Endodermal cell (in vitro differentiated cells): ENCODE measurements around the gene LRMDA. TPM values are rescaled to one million over a fixed set of nuclear protein-coding genes. Genes with fewer than 3 reads are reported as not detected.

Source experiments
- DNase-seq: peaks from one replicate; pipeline ENCODE4 v3.0.0-alpha.2; 2017
- H3K27ac ChIP-seq: 2 replicates; pipeline ENCODE4 v1.5.1; 2013; ENCODE audit warnings: mild to moderate bottlenecking, low read depth, low read length, moderate library complexity
- H3K27me3 ChIP-seq: 2 replicates; pipeline ENCODE4 v1.6.1; 2013; ENCODE audit warnings: mild to moderate bottlenecking, low read length, moderate library complexity; ENCODE audit not compliant: insufficient read depth, control insufficient read depth, poor library complexity, severe bottlenecking
- H3K36me3 ChIP-seq: 2 replicates; pipeline ENCODE4 v1.7.0; 2013; ENCODE audit warnings: mild to moderate bottlenecking, low read length, moderate library complexity; ENCODE audit not compliant: control insufficient read depth, insufficient read depth
- H3K4me1 ChIP-seq: one replicate; pipeline ENCODE4 v1.7.0; 2013; ENCODE audit warnings: low read length; ENCODE audit not compliant: control insufficient read depth, insufficient read depth
- H3K4me3 ChIP-seq: 2 replicates; pipeline ENCODE4 v1.5.1; 2013; ENCODE audit warnings: mild to moderate bottlenecking, low read length, moderate library complexity
- H3K9ac ChIP-seq: 2 replicates; pipeline ENCODE4 v1.6.1; 2013; ENCODE audit warnings: mild to moderate bottlenecking, low read length, moderate library complexity; ENCODE audit not compliant: poor library complexity, severe bottlenecking; ENCODE audit errors: extremely low read depth
- H3K9me3 ChIP-seq: 2 replicates; pipeline ENCODE4 v1.6.1; 2013; ENCODE audit warnings: mild to moderate bottlenecking, low read length, moderate library complexity; ENCODE audit not compliant: control insufficient read depth
- H3K27ac Mint-ChIP-seq: 2 replicates; pipeline ENCODE4 v1.8.0; 2020; ENCODE audit warnings: mixed read lengths
- H3K27me3 Mint-ChIP-seq: 2 replicates; pipeline ENCODE4 v1.8.0; 2021; ENCODE audit warnings: mild to moderate bottlenecking, mixed read lengths; ENCODE audit not compliant: insufficient read depth
- H3K36me3 Mint-ChIP-seq: 2 replicates; pipeline ENCODE4 v1.8.0; 2020; ENCODE audit warnings: low read depth, mixed read lengths
- H3K4me1 Mint-ChIP-seq: 2 replicates; pipeline ENCODE4 v1.8.0; 2020; ENCODE audit warnings: mixed read lengths
- H3K4me3 Mint-ChIP-seq: 2 replicates; pipeline ENCODE4 v1.8.0; 2020; ENCODE audit warnings: mild to moderate bottlenecking, moderate library complexity, mixed read lengths
- H3K9me3 Mint-ChIP-seq: 2 replicates; pipeline ENCODE4 v1.8.0; 2020; ENCODE audit warnings: mild to moderate bottlenecking, mixed read lengths
- CTCF ChIP-seq: fragments of 200-600 bp; sonication (generic); conservative IDR thresholded peaks from 2 replicates; pipeline ENCODE4 v1.5.0; 2021; ENCODE audit warnings: antibody characterized with exemption, mild to moderate bottlenecking
- WGBS, 2 experiments: methylation state at CpG; one replicate each; pipeline versions ENCODE4 v1.1.5 to v1.1.7; 2013; ENCODE audit warnings: missing lambda C conversion rate in 2 of 2, mixed read lengths in 1 of 2; ENCODE audit not compliant: insufficient coverage in 1 of 2, insufficient read length in 1 of 2; 5-methylcytosine and 5-hydroxymethylcytosine counted together
- total RNA-seq, 2 donors: library from RNA; stranded (reverse); fragmentation: NEBNext Ultra II Directional in 1 of 2; extraction: Animal tissue kit (Norgen Biotek cat#: 25700) in 1 of 2; gene quantifications; 2 replicates in 1 of 2; 3 replicates in 1 of 2; pipeline ENCODE4 v1.2.1, GENCODE V29; 2021

The LRMDA gene
- total RNA-seq, 2 donors from 2014 or later, result 1.7 to 5.1 TPM

GRCh38 chr10:75740541-75740940 lies 309.1 kb downstream of the LRMDA start:
- Mint-ChIP-seq H3K27ac (no peak overlapping the region), H3K4me1 (peaks cover 12% of the 10 kb centered on the region), H3K9me3 (peaks cover 6% of the 10 kb centered on the region), H3K4me3 (no peak overlapping the region), H3K36me3 (no peaks in the 10 kb centered on the region), H3K27me3 (no peaks in the 10 kb centered on the region)
- WGBS, 2 experiments, result 94% methylated on average over 1 of the region's 1 CpG; no CpG with 5 or more reads in 1 of the 2 experiments
- Histone ChIP-seq H3K27me3 (no peaks in the 10 kb centered on the region), H3K4me3 (no peak overlapping the region), H3K36me3 (no peaks in the 10 kb centered on the region), H3K9ac (no peak overlapping the region), H3K9me3 (no peaks in the 10 kb centered on the region), H3K4me1 (no peaks in the 10 kb centered on the region), H3K27ac (no peak overlapping the region)
- DNase-seq, result no peak
- no peak for TF ChIP-seq CTCF

- Histone ChIP-seq H3K9ac (no peak overlapping the region), H3K4me3 (no peak overlapping the region), H3K27me3 (no peaks in the 10 kb centered on the region), H3K27ac (no peak overlapping the region), H3K4me1 (no peaks in the 10 kb centered on the region), H3K9me3 (no peaks in the 10 kb centered on the region), H3K36me3 (no peaks in the 10 kb centered on the region)
- no peak for TF ChIP-seq CTCF
- H3K4me3 Mint-ChIP-seq, result no peak overlapping the region
- H3K4me1 Mint-ChIP-seq, result peaks cover 12% of the 10 kb centered on the region
- DNase-seq, result no peak
- H3K27ac Mint-ChIP-seq, result no peak overlapping the region
- no peaks in the 10 kb centered on the region for H3K27me3 Mint-ChIP-seq
- H3K36me3 Mint-ChIP-seq, result no peaks in the 10 kb centered on the region
- H3K9me3 Mint-ChIP-seq, result peaks cover 6% of the 10 kb centered on the region
- WGBS, 2 experiments, result 87 to 89% methylated on average over 1 of the region's 1 CpG
These were observed 310.9 kb downstream of the LRMDA start for GRCh38 chr10:75742355-75742754.

GRCh38 chr10:75743291-75743778 lies 311.9 kb downstream of the LRMDA start:
- Histone ChIP-seq H3K9ac (no peak overlapping the region), H3K27ac (no peak overlapping the region), H3K27me3 (no peaks in the 10 kb centered on the region), H3K4me3 (no peak overlapping the region), H3K36me3 (no peaks in the 10 kb centered on the region), H3K9me3 (no peaks in the 10 kb centered on the region), H3K4me1 (no peaks in the 10 kb centered on the region)
- DNase-seq, result no peak
- WGBS, 2 experiments, result 65 to 81% methylated on average over 3 to 9 of the region's 9 CpGs
- Mint-ChIP-seq H3K4me3 (no peak overlapping the region), H3K4me1 (peaks cover 12% of the 10 kb centered on the region), H3K9me3 (peaks cover 6% of the 10 kb centered on the region), H3K27ac (no peak overlapping the region), H3K36me3 (no peaks in the 10 kb centered on the region), H3K27me3 (no peaks in the 10 kb centered on the region)
- no peak for TF ChIP-seq CTCF
